IPS-18c (cell line): ENCODE measurements around the gene UNC93A.
"Not testable (repeated sequence)": the region's sequence is repeated elsewhere in the genome, so short reads cannot be mapped to it uniquely, and the experiment has no call there.

Experiments
- H3K4me3 ChIP-seq: 2 replicates; pipeline ENCODE4 v1.7.0; 2013; ENCODE audit warnings: low read depth, mild to moderate bottlenecking, low read length, moderate library complexity; ENCODE audit not compliant: insufficient read depth
- H3K9me3 ChIP-seq: one replicate; pipeline ENCODE4 v1.6.1; 2013; ENCODE audit warnings: mild to moderate bottlenecking, low read length, moderate library complexity; ENCODE audit not compliant: control insufficient read depth, insufficient read depth

The UNC93A gene

GRCh38 chr6:167288591-167289225, 2.4 kb upstream of the UNC93A start:
- not testable (repeated sequence) for H3K9me3 ChIP-seq, H3K4me3 ChIP-seq

DNA sequence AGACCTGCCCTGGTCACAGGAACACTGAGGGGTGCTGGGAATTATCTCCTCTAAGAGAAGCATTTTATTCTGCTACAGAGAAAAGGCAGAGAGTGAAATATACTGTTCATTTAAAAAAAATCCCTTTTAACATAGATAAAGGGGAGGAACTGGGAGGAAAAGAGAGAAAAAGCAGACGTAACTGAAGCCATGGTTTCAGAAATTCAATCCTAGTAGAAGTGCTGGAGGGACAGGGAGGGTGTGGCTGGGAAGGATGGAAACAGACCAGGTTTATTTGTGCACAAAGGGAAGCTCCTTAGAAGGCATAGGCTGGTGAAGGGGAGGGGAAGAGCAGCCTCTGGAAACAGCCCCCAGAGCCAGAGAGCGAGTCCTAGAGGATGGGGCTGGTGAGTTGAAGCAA, 1.8 kb upstream of the UNC93A start:
- H3K9me3 ChIP-seq, H3K4me3 ChIP-seq: not testable (repeated sequence)

DNA sequence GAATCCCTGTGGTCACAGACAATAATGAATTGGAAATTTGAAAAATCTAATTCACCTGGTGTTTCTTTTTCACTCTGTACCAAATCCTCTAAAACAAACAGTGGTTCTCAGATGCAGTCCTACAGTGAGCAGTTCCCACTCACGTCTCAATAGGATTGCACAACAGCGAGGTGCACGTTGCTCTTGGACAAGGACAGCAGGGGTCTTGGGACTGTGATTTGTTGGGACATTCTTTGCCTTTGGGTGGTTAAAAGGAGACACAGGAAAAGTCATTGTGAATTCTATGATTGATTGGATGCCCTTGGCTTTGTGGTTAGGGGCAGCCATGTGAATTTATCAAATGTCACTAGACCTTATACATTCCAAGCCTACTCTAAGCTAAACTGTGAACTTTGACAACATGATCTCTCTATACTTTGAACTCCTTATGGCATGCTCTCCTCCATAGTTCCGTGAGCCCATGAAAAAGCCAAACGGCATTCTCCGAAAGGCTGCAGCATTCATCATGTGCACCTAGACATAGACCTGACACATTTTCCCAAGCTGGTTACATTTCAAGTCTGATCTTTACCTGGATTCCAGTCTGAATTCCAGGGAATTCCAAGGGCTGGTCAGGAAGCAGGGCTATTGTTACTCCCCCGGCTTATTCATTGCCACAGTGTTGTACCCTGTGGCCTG, 647 bp downstream of the UNC93A start:
- Histone ChIP-seq H3K9me3 (peaks cover 5% of the 10 kb centered on the region), H3K4me3 (no peak overlapping the region)

- H3K4me3 ChIP-seq = no peak overlapping the region
Measured at GRCh38 chr6:167292301-167293087, 1.4 kb downstream of the UNC93A start.

DNA sequence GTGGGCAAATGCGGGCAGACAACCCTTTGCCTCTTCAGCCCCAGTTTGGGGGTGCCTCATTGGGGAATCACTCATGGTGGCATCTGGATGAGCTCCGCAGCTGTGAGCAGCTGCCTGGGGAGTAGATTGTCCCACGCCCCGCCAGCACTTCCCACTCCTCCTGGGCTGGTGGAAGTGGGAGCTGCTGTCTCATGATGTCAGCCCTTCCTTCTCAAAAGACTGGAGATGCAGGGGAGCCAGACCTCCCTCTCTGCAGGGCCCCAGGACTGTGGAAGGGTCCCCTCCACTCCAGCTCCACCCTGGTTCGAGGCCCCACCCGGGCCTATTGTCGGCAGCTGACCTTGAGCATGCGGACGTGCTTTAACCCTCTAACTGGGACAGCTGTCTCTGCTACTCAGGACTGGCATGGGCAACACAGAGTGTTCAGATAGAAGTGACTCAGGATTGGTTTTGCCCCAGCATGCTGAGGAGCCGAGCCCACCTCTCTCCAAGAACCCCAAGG, 2.0 kb downstream of the UNC93A start:
- H3K9me3 ChIP-seq = peaks cover 5% of the 10 kb centered on the region

More at GRCh38 chr6:167292301-167293087, 1.4 kb downstream of the UNC93A start:
- H3K9me3 ChIP-seq = peaks cover 5% of the 10 kb centered on the region

GRCh38 chr6:167293590-167294091, 2.5 kb downstream of the UNC93A start:
- H3K4me3 ChIP-seq = no peak overlapping the region
- peaks cover 5% of the 10 kb centered on the region for H3K9me3 ChIP-seq

More for the DNA sequence above, 2.0 kb downstream of the UNC93A start:
- no peak overlapping the region for H3K4me3 ChIP-seq

DNA sequence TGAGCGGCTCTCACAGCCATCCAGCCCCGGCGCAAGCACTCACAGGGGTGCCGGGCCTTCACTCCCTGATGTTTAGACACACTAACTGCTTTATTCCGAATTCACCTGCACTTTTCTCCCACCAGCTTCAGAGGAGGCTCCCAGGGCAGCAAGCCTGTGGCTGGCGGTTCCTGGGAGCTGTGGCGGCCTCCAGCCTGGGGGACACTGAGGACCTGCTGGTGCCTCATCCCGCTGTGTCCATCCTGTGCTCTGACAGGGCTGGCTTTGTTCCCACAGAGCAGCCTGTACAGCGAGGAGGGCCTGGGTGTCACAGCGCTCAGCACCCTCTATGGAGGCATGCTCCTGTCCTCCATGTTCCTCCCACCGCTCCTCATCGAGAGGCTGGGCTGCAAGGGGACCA, 3.1 kb downstream of the UNC93A start:
- H3K4me3 ChIP-seq = no peak overlapping the region
- peaks cover 5% of the 10 kb centered on the region for H3K9me3 ChIP-seq

- Histone ChIP-seq H3K4me3 (no peak overlapping the region), H3K9me3 (peaks cover 5% of the 10 kb centered on the region)
Measured at GRCh38 chr6:167294651-167295494, 3.8 kb downstream of the UNC93A start.

- no peak overlapping the region for H3K4me3 ChIP-seq
- H3K9me3 ChIP-seq = peaks cover 5% of the 10 kb centered on the region
Measured at GRCh38 chr6:167295495-167296292, 4.6 kb downstream of the UNC93A start.

DNA sequence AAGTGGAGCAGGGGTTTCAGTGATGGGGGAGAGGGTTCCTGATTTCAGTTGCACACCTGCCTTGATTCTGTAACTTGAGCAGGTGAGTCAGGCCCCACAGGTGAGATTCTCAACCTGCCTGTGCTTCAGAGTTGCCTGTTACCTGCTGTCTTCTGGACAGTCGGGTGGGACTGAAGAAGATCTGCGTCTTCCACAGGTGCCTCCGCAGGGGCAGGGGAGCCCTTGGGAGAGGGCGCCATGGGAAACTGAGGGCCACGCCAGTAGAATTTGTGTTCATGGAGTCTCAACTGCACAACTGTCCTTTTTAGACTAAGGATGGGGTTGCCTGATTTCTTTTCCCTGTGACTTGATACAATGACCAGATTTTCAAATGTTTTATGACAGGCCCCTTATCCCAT, 5.2 kb downstream of the UNC93A start:
- H3K4me3 ChIP-seq = no peak overlapping the region
- H3K9me3 ChIP-seq = peaks cover 5% of the 10 kb centered on the region

- Histone ChIP-seq H3K4me3 (no peak overlapping the region), H3K9me3 (peaks cover 5% of the 10 kb centered on the region)
Measured at GRCh38 chr6:167296902-167297301, 5.8 kb downstream of the UNC93A start.

- Histone ChIP-seq H3K9me3 (peaks cover 5% of the 10 kb centered on the region), H3K4me3 (no peak overlapping the region)
Measured at GRCh38 chr6:167298127-167298526, 7.0 kb downstream of the UNC93A start.

GRCh38 chr6:167299641-167300308, 8.7 kb downstream of the UNC93A start:
- peaks cover 3% of the 10 kb centered on the region for H3K9me3 ChIP-seq
- no peak overlapping the region for H3K4me3 ChIP-seq

GRCh38 chr6:167300902-167301777, 10.0 kb downstream of the UNC93A start:
- H3K4me3 ChIP-seq = no peak overlapping the region
- H3K9me3 ChIP-seq = peaks cover under 1% of the 10 kb centered on the region

- Histone ChIP-seq H3K9me3 (no peaks in the 10 kb centered on the region), H3K4me3 (no peak overlapping the region)
Measured at GRCh38 chr6:167302074-167302473, 11.0 kb downstream of the UNC93A start.
